Right lobe of liver (tissue), 6 donors: ENCODE results near the gene SH2D3C. TPM values are rescaled to one million over a fixed set of nuclear protein-coding genes. Genes with fewer than 3 reads are reported as not detected.

Experiments
- ATAC-seq, 4 donors: fragments of 200-7000 bp; cut with Tn5 transposase; one replicate each; pipeline ENCODE4 v1.9.1; 2020; ENCODE audit warnings: mild to moderate bottlenecking in 4 of 4, moderate library complexity in 4 of 4
- DNase-seq, 3 donors: peaks; one replicate each; pipeline ENCODE4 v3.0.0-alpha.2; 2020
- H3K27ac ChIP-seq, 3 donors: fragments of 200-600 bp; one replicate each; pipeline ENCODE4 v1.8.0; 2022
- H3K27me3 ChIP-seq, 2 donors: fragments of 200-600 bp; one replicate each; pipeline ENCODE4 v1.8.0; 2022
- H3K36me3 ChIP-seq, 4 donors: fragments of 200-600 bp; sonication (generic) in 1 of 4; one replicate each; pipeline versions ENCODE4 v1.5.1 to v1.8.0; 2017 to 2022; ENCODE audit warnings: control low read depth in 1 of 4
- H3K4me1 ChIP-seq, 4 donors: fragments of 200-600 bp; sonication (generic) in 1 of 4; one replicate each; pipeline versions ENCODE4 v1.5.1 to v1.8.0; 2017 to 2022; ENCODE audit warnings: control low read depth in 1 of 4
- H3K4me3 ChIP-seq, 3 donors: fragments of 200-600 bp; one replicate each; pipeline ENCODE4 v1.8.0; 2022
- H3K9me3 ChIP-seq, 4 donors: fragments of 200-600 bp; sonication (generic) in 1 of 4; one replicate each; pipeline versions ENCODE4 v1.5.1 to v1.8.0; 2017 to 2022; ENCODE audit warnings: control low read depth in 1 of 4
- POLR2A ChIP-seq: fragments of 450-650 bp; IDR thresholded peaks from one replicate; pipeline ENCODE4 v1.6.1; 2017; ENCODE audit warnings: antibody characterized with exemption, mild to moderate bottlenecking
- WGBS: methylation state at CpG from one replicate; pipeline ENCODE4 v1.1.6; 2018; ENCODE audit warnings: low coverage, low lambda C conversion rate; ENCODE audit not compliant: insufficient coverage; ENCODE audit errors: missing lambda C conversion rate; 5-methylcytosine and 5-hydroxymethylcytosine counted together
- intact Hi-C, 2 donors: fragments of 100-400 bp; cut with DNase I; formaldehyde crosslinking; loops; one replicate each; pipeline versions ENCODE4 v1.11.2 to v1.14.1; 2022
- total RNA-seq, 6 experiments: library from RNA; depleted of rRNA in 2 of 6; stranded (reverse); fragments of >200 nt in 2 of 6; fragmentation: NEBNext Ultra II Directional in 3 of 6; extraction: Animal tissue kit (Norgen Biotek cat#: 25700) in 3 of 6; gene quantifications; one replicate each; pipeline versions ENCODE4 v1.1.0 to v1.2.4, GENCODE V29; 2016 to 2023
- TF ChIP-seq, protein P1 (sequence below), 4 donors: fragments of 200-600 bp in 3 of 4; fragments of 450-650 bp in 1 of 4; IDR thresholded peaks; one replicate each; pipeline versions ENCODE4 v1.5.1 to v1.8.0; 2016 to 2022; ENCODE audit warnings: antibody characterized with exemption in 4 of 4, mild to moderate bottlenecking in 2 of 4
- donor health status: DM: no; HTN: yes; CAD: no.
- donor health status: DM: no; HTN: no; CAD: no.
- donor health status: DM: no; HTN: no; CAD: no.
- donor health status: DM: no; HTN: yes; CAD: no.
- donor health status: DM: no; HTN: yes; CAD: no.

The SH2D3C gene
- total RNA-seq, 6 experiments from 2014 or later, result 1.7 to 5.6 (median 2.7) TPM

DNA sequence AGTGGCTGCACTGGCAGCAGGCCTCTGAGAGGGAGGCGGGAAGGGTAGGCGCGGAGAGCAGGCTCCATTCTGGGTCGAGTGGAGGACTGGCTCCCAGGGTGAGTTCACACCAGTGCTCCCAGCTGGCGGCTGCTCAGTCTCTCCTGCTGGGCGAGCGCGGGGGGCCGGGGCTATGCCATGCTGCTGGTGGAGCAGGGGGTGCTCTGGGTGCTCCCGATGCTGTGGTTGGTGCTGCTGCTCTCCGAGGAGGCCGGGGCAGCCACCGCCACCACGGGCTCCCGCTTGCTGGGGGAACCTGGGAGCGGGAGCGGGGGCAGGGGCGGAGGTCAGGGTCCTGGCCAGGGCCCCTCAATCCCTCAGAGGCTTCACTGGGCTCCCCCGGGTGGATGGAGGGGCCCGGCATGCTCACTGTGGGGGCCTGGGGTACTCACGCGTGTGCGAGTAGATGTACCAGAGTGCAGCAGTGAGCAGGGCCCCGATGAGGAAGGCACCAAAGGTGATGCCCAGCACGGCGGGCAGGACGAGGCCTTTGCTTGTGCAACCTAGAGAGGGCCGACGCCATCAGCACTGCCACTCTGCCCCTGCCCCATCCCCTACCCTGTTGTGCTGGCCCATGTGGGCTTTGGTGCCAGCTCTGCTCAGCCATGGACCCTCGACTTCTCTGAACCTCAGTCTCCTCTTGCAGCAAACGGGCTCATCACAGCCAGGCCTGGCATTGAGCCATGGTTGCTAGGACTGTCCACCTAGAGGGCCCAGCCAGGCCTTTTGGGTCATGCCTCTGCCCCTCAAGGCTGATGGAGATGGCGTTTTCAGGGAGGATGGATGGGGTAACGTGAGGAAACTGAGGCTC, 37.3 kb upstream of the SH2D3C start:
- ATAC-seq (peak in 3 of 4 donors; percentile 1 to 2 (median 2)), DNase-seq (peak in 1 of 3 donors; percentile 59)
- Histone ChIP-seq H3K4me3 (no peak overlapping the region), H3K27me3 (no peaks in the 10 kb centered on the region), H3K4me1 (peaks cover 0 to 1% (median 0%) of the 10 kb centered on the region in 4 donors), H3K27ac (no peak overlapping the region), H3K9me3 (no peaks in the 10 kb centered on the region), H3K36me3 (peaks cover 0 to 77% (median 29%) of the 10 kb centered on the region in 4 donors)
- intact Hi-C loops, result loop anchor here in 1 of 2 donors (10.0 kb wide), 1 partner anchor 59 kb away; the partner anchor contains the start of gene AK1
- TF ChIP-seq, protein P1, sequence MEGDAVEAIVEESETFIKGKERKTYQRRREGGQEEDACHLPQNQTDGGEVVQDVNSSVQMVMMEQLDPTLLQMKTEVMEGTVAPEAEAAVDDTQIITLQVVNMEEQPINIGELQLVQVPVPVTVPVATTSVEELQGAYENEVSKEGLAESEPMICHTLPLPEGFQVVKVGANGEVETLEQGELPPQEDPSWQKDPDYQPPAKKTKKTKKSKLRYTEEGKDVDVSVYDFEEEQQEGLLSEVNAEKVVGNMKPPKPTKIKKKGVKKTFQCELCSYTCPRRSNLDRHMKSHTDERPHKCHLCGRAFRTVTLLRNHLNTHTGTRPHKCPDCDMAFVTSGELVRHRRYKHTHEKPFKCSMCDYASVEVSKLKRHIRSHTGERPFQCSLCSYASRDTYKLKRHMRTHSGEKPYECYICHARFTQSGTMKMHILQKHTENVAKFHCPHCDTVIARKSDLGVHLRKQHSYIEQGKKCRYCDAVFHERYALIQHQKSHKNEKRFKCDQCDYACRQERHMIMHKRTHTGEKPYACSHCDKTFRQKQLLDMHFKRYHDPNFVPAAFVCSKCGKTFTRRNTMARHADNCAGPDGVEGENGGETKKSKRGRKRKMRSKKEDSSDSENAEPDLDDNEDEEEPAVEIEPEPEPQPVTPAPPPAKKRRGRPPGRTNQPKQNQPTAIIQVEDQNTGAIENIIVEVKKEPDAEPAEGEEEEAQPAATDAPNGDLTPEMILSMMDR (IDR thresholded peaks at IDR 0.05), result no peak
- TF ChIP-seq POLR2A, result no peak
- WGBS, result 69% methylated on average over 8 of the region's 33 CpGs

DNA sequence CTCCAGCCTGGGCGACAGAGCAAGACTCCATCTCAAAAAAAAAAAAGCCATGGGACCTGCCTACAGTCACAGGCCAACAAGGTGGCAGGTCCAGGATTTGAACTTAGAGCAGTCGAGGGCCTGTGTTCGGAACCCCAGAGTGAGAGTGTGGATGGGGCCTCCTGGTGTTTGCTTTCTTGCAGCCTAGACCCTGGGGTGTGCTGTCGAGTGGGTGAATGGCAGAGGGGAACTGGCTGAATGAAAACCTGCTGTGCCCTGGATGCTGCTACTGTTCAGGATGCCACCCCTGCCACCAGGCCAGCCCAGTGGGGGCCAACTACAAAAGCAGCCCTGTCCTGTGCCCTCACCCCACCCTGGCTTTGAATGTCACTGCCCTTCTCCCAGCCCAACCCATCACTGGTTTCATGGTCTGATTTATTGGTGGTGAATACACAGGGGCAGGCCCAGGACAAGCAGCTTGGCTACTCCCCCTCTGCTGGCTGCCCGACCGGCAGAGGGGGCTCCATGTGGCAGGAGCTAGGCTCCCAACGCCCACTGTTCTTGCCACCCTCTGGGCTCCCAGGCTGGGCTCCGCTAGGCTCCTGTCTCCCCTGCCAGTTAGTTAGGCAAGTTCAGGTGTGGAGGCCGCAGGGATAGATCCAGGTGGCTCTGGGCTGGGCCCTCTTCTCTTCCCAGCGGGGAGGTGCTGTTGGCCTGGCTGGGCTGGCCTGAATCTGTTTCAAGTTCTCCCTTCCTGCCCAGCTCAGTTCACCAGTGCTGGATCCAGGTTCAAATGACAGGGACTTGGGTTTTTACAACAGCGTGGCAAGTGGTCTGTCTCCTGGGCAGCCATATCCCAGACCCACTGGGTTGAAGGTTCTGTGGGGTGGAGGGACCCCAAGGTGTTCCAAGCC, 36.4 kb upstream of the SH2D3C start:
- H3K27ac ChIP-seq, result no peak overlapping the region
- H3K9me3 ChIP-seq, result no peaks in the 10 kb centered on the region
- intact Hi-C loops, result loop anchor here in 1 of 2 donors (10.0 kb wide), 1 partner anchor 60 kb away; the partner anchor contains the start of gene AK1
- H3K4me3 ChIP-seq, result no peak overlapping the region
- H3K4me1 ChIP-seq, result peaks cover 0 to 10% (median 4%) of the 10 kb centered on the region in 4 donors
- DNase-seq, result no peak
- peaks cover 0 to 84% (median 28%) of the 10 kb centered on the region in 4 donors for H3K36me3 ChIP-seq
- TF ChIP-seq POLR2A, result no peak
- TF ChIP-seq, protein P1 (IDR thresholded peaks at IDR 0.05), result no peak
- no peak for ATAC-seq
- no peaks in the 10 kb centered on the region for H3K27me3 ChIP-seq
- WGBS, result 92% methylated on average over 6 of the region's 11 CpGs

DNA sequence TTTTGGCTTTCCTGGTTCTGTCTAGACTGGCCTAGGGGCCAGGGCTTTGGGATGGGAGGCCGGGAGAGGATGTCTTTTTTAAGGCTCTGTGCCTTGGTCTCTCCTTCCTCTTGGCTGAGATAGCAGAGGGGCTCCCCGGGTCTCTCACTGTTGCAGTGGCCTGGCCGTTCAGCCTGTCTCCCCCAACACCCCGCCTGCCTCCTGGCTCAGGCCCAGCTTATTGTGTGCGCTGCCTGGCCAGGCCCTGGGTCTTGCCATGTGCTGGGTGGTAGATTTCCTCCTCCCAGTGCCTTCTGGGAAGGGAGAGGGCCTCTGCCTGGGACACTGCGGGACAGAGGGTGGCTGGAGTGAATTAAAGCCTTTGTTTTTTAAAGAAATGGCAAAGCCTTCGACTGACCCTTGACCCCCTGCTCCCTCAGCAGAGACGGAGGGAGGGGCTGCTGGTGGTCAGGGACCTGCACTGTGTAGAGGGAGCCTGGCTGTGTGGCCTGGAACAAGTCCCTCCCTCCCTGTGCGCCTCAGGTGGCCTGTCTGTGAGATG, 35.3 kb upstream of the SH2D3C start:
- Histone ChIP-seq H3K9me3 (no peaks in the 10 kb centered on the region), H3K27me3 (no peaks in the 10 kb centered on the region), H3K36me3 (peaks cover 0 to 80% (median 25%) of the 10 kb centered on the region in 4 donors), H3K4me1 (peaks cover 0 to 14% (median 5%) of the 10 kb centered on the region in 4 donors), H3K4me3 (no peak overlapping the region), H3K27ac (no peak overlapping the region)
- 57% methylated on average over 4 of the region's 9 CpGs for WGBS
- peak in 1 of 3 donors; percentile 55 for DNase-seq
- ATAC-seq, result peak in 1 of 4 donors; percentile 8
- TF ChIP-seq, protein P1 (IDR thresholded peaks at IDR 0.05), result no peak
- no peak for TF ChIP-seq POLR2A
- intact Hi-C loops, result loop anchor here in 1 of 2 donors (10.0 kb wide), 1 partner anchor 61 kb away; the partner anchor contains the start of gene AK1
